ENCODE data around the gene RNF7. TPM values are rescaled to one million over a fixed set of nuclear protein-coding genes. Genes with fewer than 3 reads are reported as not detected.

RNF7 gene
- total and polyA plus RNA-seq, 2 of the 4 experiments (the other 2 are of a cell fraction): 98.7 to 149 TPM

GRCh38 chr3:141738891-141739363 lies 829 bp downstream of the RNF7 start:
- Histone ChIP-seq H3K23ac (ENCODE audit: low read depth, low read length) (peak overlapping the region; percentile 97), H3K27ac (ENCODE audit: insufficient read depth, low read length) (peak overlapping the region; percentile 97), H3K56ac (ENCODE audit: extremely low read depth, insufficient read depth, low read length) (peak overlapping the region; percentile 97), H3K14ac (replicated peaks; ENCODE audit: low read depth, low read length) (peak overlapping the region; percentile 99), H3K9ac (ENCODE audit: low read depth, low read length) (peak overlapping the region; percentile 95), H3K79me1 (ENCODE audit: low read depth in 1 of 2, low read length in 2 of 2) (peaks cover 0 to 25% of the 10 kb centered on the region in 2 experiments; a peak in 3 of 4 replicates), H3K9me3 (ENCODE audit: control insufficient read depth, insufficient read depth, low read length) (no peaks in the 10 kb centered on the region), H3K4me1 (ENCODE audit: control insufficient read depth, insufficient read depth, low read length) (peaks cover 9% of the 10 kb centered on the region), H4K91ac (ENCODE audit: insufficient read depth, low read depth, low read length) (peak overlapping the region; percentile 82), H3K27me3 (ENCODE audit: control insufficient read depth, insufficient read depth, low read length) (no peaks in the 10 kb centered on the region), H2BK15ac (ENCODE audit: low read depth, low read length) (peak overlapping the region; percentile 73; the same call in 2 of the 3 replicates), H4K20me1 (ENCODE audit: insufficient read depth, low read length) (peaks cover 27% of the 10 kb centered on the region), H2AFZ (replicated peaks; ENCODE audit: low read length, poor library complexity) (peak overlapping the region; percentile 100), H4K8ac (ENCODE audit: low read depth in 2 of 2, low read length in 2 of 2) (peak overlapping the region; percentile 88 to 100), H3K4ac (ENCODE audit: low read depth, low read length) (peak overlapping the region; percentile 98), H2BK120ac (ENCODE audit: low read depth, low read length) (peak overlapping the region; percentile 86), H2BK5ac (ENCODE audit: low read depth, low read length, poor library complexity, severe bottlenecking) (peak overlapping the region; percentile 94), H3K9me1 (ENCODE audit: insufficient read depth, low read length) (peaks cover 7% of the 10 kb centered on the region; the same call in 1 of the 2 replicates), H3K4me3 (ENCODE audit: insufficient read depth, low read depth, low read length) (peak overlapping the region; percentile 86), H2AK5ac (ENCODE audit: low read depth, low read length) (peak overlapping the region; percentile 97), H3K18ac (ENCODE audit: low read depth, low read length) (peak overlapping the region; percentile 86), H4K5ac (ENCODE audit: low read depth, low read length) (peak overlapping the region; percentile 98), H3K4me2 (ENCODE audit: low read depth, low read length) (peak overlapping the region; percentile 87), H3K36me3 (ENCODE audit: control insufficient read depth, insufficient read depth, low read length) (peaks cover 2% of the 10 kb centered on the region; the same call in 1 of the 2 replicates), H2BK20ac (ENCODE audit: low read depth, low read length) (0 out of 2 replicates have a peak overlapping the region, but pooled peaks have one; percentile 47), H2AK9ac (replicated peaks; ENCODE audit: low read depth, low read length, poor library complexity) (peak overlapping the region; percentile 96)
- DNase-seq (peak; percentile 64), ATAC-seq (ENCODE audit: low read depth) (0 out of 2 replicates have a peak, but pooled peaks have one; percentile 8)
- in situ Hi-C loops (cut with MboI; ENCODE audit: low sequenced_read_pairs) (no loop called here), intact Hi-C loops (cut with micrococcal nuclease) (loop anchor here (1.0 to 10.0 kb wide), 8 partner anchors 52 to 274 kb away; no protein-coding TSS in a partner anchor), dilution Hi-C loops (cut with HindIII; ENCODE audit: low sequenced_read_pairs, unreplicated experiment) (no loop called here)
- POLR2A ChIA-PET (ENCODE audit: unreplicated experiment): no interaction called here
- TF ChIP-seq USF2 (IDR thresholded peaks at IDR 0.05; ENCODE audit: low read depth, low read length) (no peak), POLR2A (IDR thresholded peaks at IDR 0.05; ENCODE audit: low read depth, low read length) (peak; percentile 28; the same call in 1 of the 2 replicates), RAD21 (IDR thresholded peaks at IDR 0.05; ENCODE audit: low read length) (no peak), CEBPB (IDR thresholded peaks at IDR 0.05; ENCODE audit: low read depth, low read length) (no peak), CHD1 (IDR thresholded peaks at IDR 0.05; ENCODE audit: low read depth, low read length) (no peak), SMC3 (IDR thresholded peaks at IDR 0.05; ENCODE audit: low read depth, low read length) (0 out of 2 replicates have a peak, but pooled peaks have one; percentile 5), NFE2L2 (IDR thresholded peaks at IDR 0.05; ENCODE audit: low read depth, low read length) (no peak), ELK1 (IDR thresholded peaks at IDR 0.05; ENCODE audit: borderline replicate concordance, low read depth, low read length) (no peak), MAFK (IDR thresholded peaks at IDR 0.05; ENCODE audit: low read depth, low read length) (no peak), RFX5 (IDR thresholded peaks at IDR 0.05; ENCODE audit: low read depth, low read length) (no peak), MXI1 (IDR thresholded peaks at IDR 0.05; ENCODE audit: borderline replicate concordance, low read depth, low read length) (no peak), RCOR1 (IDR thresholded peaks at IDR 0.05; ENCODE audit: insufficient replicate concordance, low read length) (no peak), FOS (IDR thresholded peaks at IDR 0.05; ENCODE audit: low read depth, low read length) (no peak)
- BruUV-seq (replicated peaks): no TSS peak
- CTCF ChIA-PET: interaction anchor here (0.6 to 0.8 kb wide), 4 partner anchors 26 to 233 kb away, joined by 3 read pairs; no protein-coding TSS in a partner anchor
- WGBS, 2 experiments (ENCODE audit: extremely low coverage in 2 of 2, insufficient read length in 1 of 2): no CpG with 5 or more reads among the region's 11 CpGs

Data from IMR-90 (cell line).